ENCODE data around the gene PCYT2.

DNA sequence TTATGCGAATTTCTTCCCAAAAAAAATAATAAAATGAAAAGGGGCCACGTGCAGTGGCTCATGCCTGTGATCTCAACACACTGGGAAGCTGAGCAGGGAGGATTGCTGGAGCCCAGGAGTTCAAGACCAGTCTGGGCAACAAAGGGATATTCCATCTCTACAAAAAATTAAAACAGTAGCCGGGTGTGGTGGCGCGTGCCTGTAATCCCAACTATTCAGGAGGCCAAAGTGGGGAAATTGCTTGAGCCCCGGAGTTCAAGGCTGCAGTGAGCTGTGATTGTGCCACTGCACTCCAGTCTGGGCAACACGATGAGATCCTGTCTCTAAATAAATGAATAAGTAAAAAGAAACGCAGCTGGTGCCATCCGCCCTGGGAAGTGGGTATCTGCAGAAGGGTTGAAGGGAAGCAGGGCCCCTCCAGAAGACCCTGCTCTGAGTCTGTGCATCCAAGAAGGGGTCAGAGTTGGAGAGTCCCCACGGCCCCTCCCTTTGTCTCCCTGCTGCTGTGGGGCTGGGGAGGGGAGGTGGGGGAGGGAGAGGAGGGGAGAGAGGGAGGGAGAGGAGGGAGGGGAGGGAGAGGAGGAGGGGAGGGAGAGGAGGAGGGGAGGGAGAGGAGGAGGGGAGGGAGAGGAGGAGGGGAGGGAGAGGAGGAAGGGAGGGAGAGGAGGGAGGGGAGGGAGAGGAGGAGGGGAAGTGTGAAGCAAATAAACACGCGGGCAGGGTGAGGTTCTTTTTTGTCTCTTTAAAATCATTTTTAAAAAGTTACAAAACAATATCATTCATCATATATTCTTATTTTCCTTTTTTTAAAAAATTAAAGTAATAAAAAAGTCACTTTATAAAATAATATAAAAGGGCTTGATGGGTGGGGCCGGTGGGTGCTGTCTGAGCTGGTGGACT, 40.8 kb upstream of the PCYT2 start:
- TF ChIP-seq, protein P1, sequence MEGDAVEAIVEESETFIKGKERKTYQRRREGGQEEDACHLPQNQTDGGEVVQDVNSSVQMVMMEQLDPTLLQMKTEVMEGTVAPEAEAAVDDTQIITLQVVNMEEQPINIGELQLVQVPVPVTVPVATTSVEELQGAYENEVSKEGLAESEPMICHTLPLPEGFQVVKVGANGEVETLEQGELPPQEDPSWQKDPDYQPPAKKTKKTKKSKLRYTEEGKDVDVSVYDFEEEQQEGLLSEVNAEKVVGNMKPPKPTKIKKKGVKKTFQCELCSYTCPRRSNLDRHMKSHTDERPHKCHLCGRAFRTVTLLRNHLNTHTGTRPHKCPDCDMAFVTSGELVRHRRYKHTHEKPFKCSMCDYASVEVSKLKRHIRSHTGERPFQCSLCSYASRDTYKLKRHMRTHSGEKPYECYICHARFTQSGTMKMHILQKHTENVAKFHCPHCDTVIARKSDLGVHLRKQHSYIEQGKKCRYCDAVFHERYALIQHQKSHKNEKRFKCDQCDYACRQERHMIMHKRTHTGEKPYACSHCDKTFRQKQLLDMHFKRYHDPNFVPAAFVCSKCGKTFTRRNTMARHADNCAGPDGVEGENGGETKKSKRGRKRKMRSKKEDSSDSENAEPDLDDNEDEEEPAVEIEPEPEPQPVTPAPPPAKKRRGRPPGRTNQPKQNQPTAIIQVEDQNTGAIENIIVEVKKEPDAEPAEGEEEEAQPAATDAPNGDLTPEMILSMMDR (conservative IDR thresholded peaks at IDR 0.05): no peak
- TF ChIP-seq ZFX (IDR thresholded peaks at IDR 0.05): no peak
